HG02642 (cell line): ENCODE data around the gene FBN1.

Experiments used
- ATAC-seq: cut with Tn5 transposase; IDR thresholded peaks from one replicate; pipeline ENCODE4 v1.9.1; 2021; ENCODE audit warnings: mild to moderate bottlenecking; ENCODE audit not compliant: unreplicated experiment, poor library complexity

FBN1 gene

DNA sequence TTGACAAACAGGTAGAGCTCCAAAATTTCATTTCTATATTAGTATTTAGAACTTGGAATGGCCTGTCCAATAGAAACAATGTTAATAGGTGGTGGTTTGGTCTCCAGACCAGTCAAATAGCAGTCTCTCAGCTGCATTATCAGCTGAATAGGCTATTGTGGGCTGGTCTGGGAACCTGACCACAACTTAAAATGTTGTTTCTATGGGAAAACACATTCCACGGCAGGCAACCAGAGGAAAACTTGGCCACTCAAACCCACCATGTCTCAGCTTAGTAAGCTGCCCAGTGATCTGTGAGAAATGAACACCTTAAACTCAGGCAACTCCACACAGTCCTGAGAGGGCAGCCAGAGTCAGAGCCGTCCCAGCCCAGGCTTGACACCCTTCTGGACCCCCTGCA is 20.4 kb downstream of the FBN1 start:
- ATAC-seq = no peak

DNA sequence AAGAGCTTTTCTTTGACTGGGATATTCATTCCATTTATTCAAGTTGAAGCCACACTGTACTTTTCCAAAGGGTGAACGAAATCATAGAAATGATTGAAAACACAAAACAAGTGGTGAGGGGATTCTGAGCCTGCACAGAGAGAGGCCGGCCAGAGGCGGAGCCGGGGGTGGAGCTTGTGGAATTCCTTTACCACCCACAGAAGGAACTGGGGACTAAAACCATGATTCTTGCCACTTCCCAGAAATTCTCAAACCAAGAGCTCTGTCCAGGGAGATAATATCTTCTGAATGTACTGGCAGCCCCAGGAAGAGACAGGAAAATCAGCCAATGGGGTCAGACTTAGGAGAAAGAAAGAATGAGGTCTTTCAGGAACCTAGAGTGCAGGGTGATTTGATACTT is 20.8 kb downstream of the FBN1 start:
- no peak for ATAC-seq

DNA sequence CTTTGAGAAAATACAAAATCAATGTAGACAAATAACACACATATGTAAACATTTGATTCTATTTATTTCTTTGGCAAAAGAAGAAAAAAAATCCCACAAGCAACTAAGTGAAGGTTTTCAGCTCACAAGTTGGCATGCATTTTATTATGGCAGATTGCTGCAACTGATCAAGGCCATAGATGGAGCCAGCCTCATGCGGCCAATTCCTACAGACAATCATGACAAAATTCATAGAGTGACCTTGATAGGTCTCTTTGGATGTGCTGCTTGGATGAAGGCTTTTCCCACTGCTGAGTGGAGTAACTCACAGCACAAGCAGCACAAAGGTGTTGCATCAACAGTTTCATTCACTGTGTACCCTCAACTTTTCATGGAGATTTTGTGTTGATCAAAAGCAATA is 22.1 kb downstream of the FBN1 start:
- no peak for ATAC-seq

DNA sequence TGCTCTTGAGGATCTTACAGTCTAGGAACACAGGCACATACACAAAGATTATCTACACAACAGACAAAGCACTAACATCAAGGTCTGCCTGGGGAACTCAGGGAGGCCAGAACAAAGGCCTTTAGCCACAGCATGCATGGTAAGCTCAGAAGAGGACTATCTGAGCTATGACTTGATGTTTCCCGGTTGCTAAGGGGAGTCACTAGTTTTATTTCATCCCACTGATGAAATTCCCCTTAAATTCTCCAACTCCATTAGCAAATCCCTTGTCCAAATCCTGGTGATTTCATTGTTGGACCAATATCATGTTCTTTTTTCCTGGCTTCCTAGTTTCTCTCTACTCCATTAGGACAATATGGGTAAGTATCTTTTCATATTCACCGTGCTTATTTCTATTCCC is 23.3 kb downstream of the FBN1 start:
- ATAC-seq = no peak

DNA sequence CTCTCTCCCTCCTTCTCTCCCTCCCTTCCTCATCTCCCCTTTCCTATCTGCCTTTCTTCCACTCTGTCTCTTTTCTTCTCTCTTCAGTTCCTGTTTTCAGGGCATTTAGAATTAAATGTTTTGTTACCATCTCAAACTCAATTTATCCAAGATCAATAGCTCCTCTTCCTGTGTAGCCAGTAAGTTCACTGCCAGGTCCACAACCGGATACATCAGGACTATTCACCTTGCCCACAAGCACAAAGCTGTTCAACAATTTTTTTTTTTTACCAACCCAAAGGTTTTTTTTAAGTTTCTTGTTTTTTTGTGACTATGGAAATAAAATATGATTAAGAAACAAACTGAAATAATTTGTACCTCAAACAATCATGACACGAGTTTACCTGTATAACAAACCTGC is 26.1 kb downstream of the FBN1 start:
- no peak for ATAC-seq

DNA sequence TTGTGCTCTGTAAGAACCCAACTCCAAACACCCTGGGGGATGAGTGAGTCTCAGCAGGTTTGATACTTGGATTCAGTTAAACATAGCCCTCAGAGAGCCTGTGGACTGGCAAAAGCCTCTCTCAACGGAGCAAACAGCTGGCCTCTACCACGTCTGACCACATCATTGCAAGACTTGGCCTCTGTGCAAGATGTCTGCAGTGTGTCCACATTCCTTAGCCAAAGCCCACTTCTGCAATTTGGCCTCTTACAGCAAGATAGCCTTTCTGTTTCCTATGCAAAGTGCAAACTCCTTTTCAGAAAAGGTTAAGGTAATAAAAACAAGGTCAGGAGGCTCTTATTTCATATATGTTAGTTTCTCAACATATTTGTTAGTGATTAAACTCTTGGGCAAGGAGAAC is 27.9 kb downstream of the FBN1 start:
- ATAC-seq = no peak

DNA sequence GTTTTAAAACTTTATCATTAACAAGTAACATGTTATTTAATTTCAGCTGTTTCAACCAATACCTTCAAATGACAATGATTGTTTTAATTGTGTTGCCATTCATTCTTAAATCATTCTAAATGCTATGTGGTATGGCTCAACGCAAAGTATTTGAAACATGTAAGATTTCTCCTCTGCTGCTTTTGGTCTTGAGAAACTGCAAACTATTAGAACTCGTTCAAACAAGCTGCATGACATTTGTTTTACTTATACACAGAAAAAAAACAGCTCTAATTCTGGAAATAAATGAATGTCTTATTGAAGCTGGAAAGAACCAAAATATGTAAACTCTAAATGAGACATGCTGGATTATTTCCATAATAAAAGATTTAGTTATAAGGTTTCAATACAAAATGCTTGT is 29.3 kb downstream of the FBN1 start:
- ATAC-seq = no peak

DNA sequence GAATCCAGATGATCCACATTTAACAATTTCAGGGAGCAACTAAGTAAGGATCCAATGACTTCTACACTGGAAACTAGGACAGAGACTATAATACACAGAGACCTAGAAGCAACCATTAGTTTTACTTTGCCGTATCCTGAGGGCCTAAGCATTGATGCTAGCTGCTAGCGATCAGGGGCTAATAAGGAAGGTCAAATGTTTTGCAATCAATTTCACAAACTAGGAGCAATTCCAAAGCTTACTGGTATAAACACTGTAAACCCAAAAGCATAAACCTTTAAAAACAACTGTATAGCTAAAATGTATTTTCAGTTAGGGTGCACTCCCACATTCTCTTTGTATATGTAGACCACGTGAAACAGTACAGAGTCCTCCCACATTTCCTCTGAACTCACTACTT is 31.5 kb downstream of the FBN1 start:
- ATAC-seq = no peak

DNA sequence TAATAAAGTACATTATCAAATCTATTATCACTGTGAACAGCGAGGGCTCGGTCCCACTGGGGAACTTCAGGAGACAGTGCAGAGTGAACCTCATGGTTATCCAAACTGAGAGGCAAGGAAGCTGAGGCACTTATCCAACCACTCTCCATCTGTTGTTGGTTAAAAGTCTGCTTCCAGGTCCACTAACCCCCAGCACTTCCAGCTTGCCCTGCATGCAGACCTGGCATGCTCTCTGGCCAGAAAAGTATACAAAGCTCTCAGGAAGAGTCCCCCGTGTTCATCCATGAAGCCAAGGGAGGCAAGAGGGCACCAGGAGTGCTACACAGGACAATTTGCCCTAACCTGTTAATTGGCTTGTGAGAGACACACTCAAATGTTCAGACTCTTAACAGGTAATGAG is 36.0 kb downstream of the FBN1 start:
- ATAC-seq = no peak

DNA sequence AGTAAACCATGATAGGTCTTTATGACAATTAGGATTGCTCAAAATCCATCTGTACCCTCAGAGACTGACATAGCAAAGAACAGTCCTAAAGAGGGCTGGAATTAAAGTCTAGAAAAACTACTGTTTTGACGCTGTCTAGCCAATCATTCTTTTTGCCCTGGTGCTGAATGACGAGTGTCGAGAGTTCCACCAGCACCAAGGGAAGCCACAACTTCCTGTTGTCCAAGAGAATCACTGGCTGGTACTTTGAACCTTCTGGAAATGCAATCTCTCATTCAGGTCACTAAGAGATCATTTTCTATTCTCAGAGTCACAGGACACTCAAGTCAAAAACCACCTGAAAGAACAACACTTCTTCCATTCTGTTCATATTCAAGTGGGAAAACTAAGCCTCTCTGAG is 37.7 kb downstream of the FBN1 start:
- ATAC-seq = no peak

DNA sequence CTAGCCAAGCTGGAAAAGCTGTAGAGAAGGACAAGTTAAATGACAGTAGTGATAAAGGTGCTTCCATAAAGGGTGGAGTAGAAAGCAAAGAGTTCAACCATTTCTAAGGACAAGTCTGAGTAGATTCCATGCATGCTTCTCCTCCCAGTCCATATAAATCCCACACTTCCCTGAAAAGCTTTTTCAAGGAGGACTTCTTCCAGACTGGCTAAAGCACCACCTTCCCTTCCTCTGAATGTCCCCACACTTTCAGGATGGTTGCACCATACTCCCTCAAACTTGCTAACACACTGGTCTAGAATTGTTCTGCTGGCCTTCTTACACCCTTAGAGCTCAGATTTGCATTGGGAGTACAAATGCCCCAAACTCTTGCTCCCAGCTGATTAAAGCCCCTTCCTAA is 40.9 kb downstream of the FBN1 start:
- no peak for ATAC-seq

DNA sequence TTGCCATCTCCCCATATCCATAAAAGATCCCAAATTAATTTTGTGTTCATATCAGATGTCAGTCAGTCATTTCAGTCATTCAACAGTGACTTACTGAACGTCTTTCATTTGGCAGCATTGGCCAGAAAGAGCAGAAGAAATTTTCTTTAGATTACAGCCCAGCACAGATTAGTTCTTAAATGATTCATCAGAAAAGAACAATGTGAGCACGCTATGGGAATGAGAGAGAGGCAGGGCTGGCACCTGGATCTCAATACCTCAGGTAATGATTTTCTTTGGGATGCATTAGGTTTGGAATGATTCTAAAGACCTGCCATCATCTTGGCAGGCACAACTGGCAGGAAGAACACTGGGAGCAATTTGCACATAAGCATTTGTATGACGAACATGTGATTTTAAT is 41.6 kb downstream of the FBN1 start:
- no peak for ATAC-seq

DNA sequence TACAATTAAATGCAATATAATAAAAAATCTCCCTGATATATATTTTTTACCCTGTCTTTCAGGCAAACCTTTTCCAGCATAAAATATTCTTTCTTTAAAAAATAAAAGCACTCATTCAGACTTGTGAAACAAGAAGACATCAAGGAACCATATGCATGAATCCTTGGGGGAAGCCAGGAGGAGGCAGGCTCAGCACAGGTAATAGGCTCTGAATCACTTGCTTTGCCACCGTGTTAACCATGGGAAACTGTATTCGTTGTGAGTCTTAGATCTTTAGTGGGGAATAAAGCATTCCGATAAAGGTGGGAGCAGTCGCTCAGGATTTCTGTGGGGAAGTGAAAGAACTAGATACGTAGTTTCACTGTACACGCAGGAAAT is 42.4 kb downstream of the FBN1 start:
- no peak for ATAC-seq

DNA sequence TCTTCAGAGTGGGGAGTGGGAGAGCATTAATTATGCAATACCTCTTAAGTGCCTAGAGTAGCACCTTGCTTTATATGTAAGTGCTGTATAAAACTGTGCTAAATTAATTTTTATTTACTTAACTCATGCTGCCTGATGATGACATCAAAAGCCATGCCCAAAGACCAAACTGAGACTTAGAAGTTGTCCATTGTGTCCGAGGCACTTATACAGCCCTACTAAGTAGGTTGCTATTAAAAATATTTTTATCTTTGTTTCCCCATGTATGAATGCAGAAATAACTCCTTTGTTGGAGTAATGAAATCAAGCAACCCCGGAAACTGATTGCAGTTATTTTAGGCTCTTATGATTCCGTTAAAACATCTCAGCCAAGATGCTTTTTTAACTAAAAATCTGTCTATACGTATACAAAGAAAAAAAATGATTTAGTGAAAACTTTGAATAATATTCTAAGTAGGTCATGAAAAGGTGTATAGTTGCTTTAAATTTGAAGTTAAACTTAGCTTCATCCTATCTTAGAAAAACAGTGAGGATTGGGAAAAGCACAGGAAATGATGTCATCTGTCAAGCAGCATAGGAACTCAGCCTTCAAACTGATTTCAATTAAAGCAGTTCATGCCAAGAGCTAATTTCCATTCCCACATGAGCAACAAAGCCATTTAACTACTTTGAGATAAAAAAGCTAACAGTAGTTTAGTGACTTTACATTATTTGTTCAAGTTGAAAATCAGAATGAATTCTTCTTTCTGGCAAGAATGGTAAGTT is 43.0 kb downstream of the FBN1 start:
- no peak for ATAC-seq

DNA sequence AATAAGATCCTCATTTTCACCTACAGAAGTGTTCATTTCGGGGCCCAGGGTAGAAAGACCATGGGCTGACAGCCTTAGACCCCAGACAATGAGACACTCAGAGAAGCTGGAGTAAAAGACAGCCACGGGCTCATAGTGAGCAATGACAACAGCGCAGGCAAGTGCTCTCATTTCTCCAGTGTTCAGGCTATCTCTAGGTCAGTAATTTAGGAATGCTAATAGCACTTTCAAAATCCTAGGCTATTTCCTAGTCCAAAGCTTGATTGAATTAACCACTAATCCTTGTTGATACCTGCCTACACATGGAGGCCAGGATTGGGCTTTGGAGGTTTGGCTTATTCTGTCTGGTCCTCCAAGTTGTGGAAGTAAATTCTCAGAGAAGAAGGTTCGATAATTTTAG is 44.4 kb downstream of the FBN1 start:
- ATAC-seq = no peak

DNA sequence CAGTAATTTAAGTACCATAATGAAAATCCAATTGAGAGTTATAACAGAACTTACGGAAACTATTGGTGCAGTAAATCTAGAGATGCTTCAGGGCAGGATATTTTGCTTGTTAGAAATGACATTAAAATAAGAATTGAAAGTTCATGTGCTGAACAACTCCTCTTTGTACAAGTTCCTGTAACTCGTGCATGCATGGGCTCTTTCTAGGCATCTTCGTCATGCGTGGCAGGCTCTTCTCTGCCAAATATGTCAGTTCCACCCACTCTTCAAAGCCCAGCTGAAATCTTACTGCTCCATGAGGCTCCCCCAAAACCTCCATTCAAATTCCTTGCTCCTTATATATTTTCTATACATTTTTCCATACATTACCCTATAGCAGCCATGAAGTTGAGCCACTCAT is 48.7 kb downstream of the FBN1 start:
- ATAC-seq = peak; percentile 38

DNA sequence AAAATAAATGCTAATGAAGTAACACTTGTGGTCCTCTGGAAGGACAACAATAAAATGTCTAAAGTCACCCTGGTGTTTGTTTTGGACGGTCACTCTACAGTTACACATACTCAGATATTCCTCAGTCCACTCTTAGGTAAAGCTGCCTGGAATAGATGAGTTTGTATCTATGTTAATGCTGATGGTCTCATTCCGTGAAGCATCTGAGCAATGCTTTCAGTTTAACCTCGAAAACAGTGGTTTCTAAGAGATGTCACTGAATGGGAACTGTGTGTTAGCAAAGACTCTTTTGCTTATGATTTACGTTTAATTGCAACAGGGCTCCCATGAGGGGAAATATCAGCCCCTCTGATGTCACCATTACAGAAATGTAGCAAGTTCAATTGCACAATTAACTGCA is 49.1 kb downstream of the FBN1 start:
- ATAC-seq = peak; percentile 46

DNA sequence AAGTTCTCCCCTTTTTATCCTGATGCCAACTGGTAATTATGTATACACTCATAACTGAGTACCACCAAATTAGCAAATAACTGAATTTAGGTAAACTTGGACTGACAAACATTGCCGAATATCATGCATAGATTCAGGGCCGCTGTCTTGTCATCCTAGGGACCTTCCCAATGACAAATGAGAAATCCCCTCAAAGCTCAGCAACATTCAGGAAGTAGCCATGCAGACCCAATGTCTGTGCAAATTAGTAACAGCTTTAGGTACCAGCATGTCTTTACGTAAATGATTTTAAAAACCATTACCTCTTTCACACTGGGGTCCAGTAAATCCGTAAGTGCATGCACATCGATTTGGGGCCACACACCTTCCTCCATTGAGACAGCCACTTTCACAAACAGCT is 49.5 kb downstream of the FBN1 start:
- ATAC-seq = peak; percentile 67

DNA sequence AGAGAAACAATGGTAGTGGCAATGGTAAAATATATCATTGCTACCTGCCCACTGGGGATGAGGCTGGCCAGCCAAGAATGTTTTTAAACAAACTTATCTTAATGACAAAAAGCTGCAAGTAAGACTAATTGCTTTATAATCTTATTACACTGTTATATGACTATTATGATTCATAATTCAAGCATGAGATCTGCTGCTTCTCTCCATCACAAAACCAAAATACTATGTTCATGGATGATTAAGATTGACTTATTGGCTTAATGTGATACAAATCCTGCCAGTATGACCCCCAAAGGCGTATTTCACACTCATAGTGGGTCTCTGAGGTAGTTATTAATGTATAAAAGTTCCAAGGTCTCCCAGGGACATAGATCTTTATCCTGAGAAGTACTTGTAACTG is 52.6 kb downstream of the FBN1 start:
- ATAC-seq = no peak

DNA sequence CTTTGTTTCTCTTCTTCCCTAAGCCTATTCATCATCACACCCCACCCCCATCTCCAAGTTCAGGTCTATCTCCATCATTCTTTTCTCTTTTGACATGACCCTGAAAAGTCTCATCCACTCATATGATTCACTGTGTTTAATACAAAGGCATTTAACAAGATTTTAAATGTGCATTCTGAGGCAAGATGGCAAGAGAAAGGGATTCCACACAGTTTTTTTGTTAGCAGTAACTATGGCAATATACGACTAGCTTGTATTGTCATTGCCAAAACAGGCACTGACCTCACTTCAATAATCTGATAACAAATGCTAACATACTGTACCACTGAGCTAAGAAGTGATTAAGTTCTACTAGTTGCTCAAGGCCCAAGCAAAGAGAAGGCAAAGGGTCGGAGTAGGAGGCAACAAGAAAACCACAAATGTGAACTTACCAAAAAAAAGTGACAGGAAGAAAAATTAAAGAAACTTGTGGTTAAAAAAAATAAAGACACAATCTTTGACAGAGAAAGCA is 53.2 kb downstream of the FBN1 start:
- ATAC-seq = no peak

DNA sequence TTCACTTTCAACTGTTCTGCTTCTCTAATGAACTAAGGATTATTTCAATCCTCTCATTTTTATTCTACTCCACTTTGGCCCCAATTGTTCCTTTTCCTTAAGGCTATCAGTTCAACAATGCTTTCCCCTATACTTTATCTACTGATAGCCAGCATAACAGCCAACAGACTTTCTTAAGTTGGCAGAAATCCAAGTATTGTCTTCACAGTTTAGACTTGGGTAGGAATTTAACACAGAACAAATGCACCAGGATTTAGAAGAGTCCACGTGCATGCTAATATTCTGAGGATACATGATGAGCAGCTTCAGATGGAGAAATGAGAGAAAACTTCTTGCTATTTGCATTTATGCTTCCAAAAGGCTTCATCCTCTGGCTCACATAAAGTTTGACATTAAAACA is 54.8 kb downstream of the FBN1 start:
- no peak for ATAC-seq

DNA sequence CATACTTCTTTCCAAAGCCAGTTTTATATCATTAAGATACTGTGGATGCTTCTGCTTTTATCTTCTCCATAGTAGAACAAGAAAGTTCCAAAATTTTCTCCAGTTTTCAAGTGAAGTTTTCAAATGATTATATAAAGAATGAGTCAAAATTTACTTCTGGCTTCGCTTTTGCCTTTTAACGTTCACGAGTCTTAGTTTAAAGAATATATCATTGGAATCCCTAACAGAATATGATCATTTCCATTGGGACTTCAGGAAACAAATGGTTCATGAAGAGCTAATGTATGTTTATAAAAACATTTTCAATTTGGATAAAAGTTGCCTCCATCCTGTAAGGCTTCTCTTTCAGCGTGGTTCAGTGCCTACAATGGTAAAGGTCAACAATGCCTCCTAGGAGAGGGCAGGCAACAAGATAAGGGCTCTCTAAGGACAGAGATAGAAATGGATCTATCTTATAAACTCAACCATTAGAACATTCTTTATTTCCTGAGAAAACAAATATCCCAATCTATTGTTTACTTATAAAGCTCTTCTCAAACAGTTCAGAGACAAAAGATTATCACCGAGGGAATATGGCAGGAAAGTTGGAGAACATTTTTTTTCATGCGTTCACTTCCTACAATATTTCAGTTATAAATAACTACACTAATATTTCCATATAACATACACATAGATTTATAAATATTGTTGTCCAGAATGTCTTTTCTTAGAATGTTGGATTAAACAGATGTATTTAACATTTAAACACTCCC is 60.5 kb downstream of the FBN1 start:
- no peak for ATAC-seq
